ENCODE results near the gene GPR33.

DNA sequence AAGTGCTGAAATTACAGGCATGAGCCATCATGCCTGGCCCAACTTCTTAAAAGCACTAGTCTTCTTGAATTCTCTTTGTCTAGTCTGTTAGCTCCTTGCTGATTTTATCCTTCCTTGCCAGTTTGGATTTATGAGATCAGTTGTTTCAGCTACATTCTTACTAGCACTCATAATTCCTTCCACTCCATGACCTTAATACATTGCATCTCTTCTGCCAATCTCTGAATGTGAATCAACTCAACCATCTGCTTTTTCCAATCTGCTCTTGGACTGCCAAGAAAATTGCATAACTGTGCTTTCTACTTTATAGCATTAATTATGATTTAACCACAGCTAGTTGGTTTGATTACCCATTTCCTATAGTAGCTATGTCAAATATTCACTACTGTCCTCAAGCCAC, 52.6 kb downstream of the GPR33 start:
- TF ChIP-seq POLR2A (IDR thresholded peaks at IDR 0.05) = no peak
- TF ChIP-seq, protein P1, sequence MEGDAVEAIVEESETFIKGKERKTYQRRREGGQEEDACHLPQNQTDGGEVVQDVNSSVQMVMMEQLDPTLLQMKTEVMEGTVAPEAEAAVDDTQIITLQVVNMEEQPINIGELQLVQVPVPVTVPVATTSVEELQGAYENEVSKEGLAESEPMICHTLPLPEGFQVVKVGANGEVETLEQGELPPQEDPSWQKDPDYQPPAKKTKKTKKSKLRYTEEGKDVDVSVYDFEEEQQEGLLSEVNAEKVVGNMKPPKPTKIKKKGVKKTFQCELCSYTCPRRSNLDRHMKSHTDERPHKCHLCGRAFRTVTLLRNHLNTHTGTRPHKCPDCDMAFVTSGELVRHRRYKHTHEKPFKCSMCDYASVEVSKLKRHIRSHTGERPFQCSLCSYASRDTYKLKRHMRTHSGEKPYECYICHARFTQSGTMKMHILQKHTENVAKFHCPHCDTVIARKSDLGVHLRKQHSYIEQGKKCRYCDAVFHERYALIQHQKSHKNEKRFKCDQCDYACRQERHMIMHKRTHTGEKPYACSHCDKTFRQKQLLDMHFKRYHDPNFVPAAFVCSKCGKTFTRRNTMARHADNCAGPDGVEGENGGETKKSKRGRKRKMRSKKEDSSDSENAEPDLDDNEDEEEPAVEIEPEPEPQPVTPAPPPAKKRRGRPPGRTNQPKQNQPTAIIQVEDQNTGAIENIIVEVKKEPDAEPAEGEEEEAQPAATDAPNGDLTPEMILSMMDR (IDR thresholded peaks at IDR 0.05) = no peak
